SK-N-SH (cell line): Measurements from ENCODE around the gene KDELR1.

Experiments used
- CHD2 ChIP-seq: fragments of 150-350 bp; IDR thresholded peaks from 2 replicates; pipeline ENCODE4 v1.6.1; 2018; ENCODE audit warnings: low read length; ENCODE audit not compliant: partially characterized antibody
- EP300 ChIP-seq, 2 experiments: IDR thresholded peaks; 2 replicates each; pipeline versions ENCODE4 v1.4.0 to v1.6.1; 2012; ENCODE audit warnings: borderline replicate concordance in 1 of 2, low read depth in 1 of 2, low read length in 1 of 2
- GATA2 ChIP-seq: sonication (generic); formaldehyde crosslinking; IDR thresholded peaks from 2 replicates; pipeline ENCODE4 v1.5.0; 2020; ENCODE audit warnings: mild to moderate bottlenecking, missing genetic modification reagents
- MAX ChIP-seq: IDR thresholded peaks from 2 replicates; pipeline ENCODE4 v1.4.0; 2012; ENCODE audit warnings: low read depth
- NRF1 ChIP-seq: IDR thresholded peaks from 2 replicates; pipeline ENCODE4 v1.6.1; 2012; ENCODE audit warnings: low read depth, mild to moderate bottlenecking, low read length
- TF ChIP-seq, protein P1 (sequence below): fragments of 200-600 bp; sonication (generic); IDR thresholded peaks from 2 replicates; pipeline ENCODE4 v1.6.1; 2017; ENCODE audit warnings: antibody characterized with exemption, mild to moderate bottlenecking, moderate library complexity

- TF ChIP-seq GATA2: no peak
- TF ChIP-seq, protein P1, sequence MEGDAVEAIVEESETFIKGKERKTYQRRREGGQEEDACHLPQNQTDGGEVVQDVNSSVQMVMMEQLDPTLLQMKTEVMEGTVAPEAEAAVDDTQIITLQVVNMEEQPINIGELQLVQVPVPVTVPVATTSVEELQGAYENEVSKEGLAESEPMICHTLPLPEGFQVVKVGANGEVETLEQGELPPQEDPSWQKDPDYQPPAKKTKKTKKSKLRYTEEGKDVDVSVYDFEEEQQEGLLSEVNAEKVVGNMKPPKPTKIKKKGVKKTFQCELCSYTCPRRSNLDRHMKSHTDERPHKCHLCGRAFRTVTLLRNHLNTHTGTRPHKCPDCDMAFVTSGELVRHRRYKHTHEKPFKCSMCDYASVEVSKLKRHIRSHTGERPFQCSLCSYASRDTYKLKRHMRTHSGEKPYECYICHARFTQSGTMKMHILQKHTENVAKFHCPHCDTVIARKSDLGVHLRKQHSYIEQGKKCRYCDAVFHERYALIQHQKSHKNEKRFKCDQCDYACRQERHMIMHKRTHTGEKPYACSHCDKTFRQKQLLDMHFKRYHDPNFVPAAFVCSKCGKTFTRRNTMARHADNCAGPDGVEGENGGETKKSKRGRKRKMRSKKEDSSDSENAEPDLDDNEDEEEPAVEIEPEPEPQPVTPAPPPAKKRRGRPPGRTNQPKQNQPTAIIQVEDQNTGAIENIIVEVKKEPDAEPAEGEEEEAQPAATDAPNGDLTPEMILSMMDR: no peak
- TF ChIP-seq NRF1: no peak
- no peak for TF ChIP-seq EP300 (IDR thresholded peaks at IDR 0.05; ENCODE audit: borderline replicate concordance in 1 of 2, low read depth in 1 of 2, low read length in 1 of 2)
- TF ChIP-seq MAX: no peak
- TF ChIP-seq CHD2: no peak
Measured at GRCh38 chr19:48361912-48362311, 29.4 kb downstream of the KDELR1 start.
